NB4 (cell line): Measurements from ENCODE around the gene RARB.

Source experiments
- CTCF ChIP-seq: IDR thresholded peaks from one replicate; pipeline ENCODE4 v1.5.1; 2012; ENCODE audit warnings: low read depth, low read length
- POLR2A ChIP-seq: IDR thresholded peaks from 2 replicates; pipeline ENCODE4 v1.6.1; 2011; ENCODE audit warnings: mild to moderate bottlenecking; ENCODE audit not compliant: insufficient read length; ENCODE audit errors: extremely low read depth

- TF ChIP-seq CTCF (no peak), POLR2A (no peak)
These were observed 34.4 kb downstream of the RARB start for GRCh38 chr3:25462495-25462894.
